GM12891 (cell line): ENCODE measurements around the gene ADGRL3.

Experiments
- PAX5 ChIP-seq: IDR thresholded peaks from 2 replicates; pipeline ENCODE4 v1.6.1; 2011; ENCODE audit warnings: low read length, moderate library complexity, mild to moderate bottlenecking; ENCODE audit not compliant: insufficient read depth, severe bottlenecking
- POLR2A ChIP-seq: IDR thresholded peaks from 2 replicates; pipeline ENCODE4 v1.6.1; 2011; ENCODE audit warnings: low read depth, low read length, control low read depth
- POLR2AphosphoS5 ChIP-seq: IDR thresholded peaks from 2 replicates; pipeline ENCODE4 v1.6.1; 2011; ENCODE audit warnings: low read depth, low read length, control low read depth
- POU2F2 ChIP-seq: IDR thresholded peaks from 2 replicates; pipeline ENCODE4 v1.6.1; 2011; ENCODE audit warnings: low read depth, mild to moderate bottlenecking, control low read depth, low read length, moderate library complexity
- SPI1 ChIP-seq: IDR thresholded peaks from 2 replicates; pipeline ENCODE4 v1.6.1; 2011; ENCODE audit warnings: low read depth, low read length, control low read depth
- TAF1 ChIP-seq: IDR thresholded peaks from 2 replicates; pipeline ENCODE4 v1.6.1; 2011; ENCODE audit warnings: low read depth, low read length, control low read depth

DNA sequence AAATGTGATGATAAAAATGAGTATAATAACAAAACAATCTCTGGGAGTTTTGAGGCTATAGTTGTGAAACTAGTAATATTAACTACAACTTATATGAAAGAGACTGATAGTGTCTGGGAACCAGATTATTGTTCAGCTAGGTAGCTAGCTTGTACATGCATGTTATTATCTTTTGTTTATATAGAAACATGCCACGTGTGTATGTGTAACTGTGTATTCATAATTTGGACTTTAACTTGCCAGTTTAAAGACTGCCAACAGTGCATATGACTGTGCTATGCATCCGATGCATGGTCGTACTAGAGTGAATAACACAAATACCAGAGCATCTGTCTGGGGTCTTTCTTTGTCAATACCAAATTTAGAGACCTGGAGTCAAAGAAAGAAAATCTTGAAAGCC, 92.2 kb downstream of the ADGRL3 start:
- no peak for TF ChIP-seq POLR2AphosphoS5
- TF ChIP-seq POLR2A: no peak
- TF ChIP-seq POU2F2: no peak
- no peak for TF ChIP-seq TAF1
- TF ChIP-seq SPI1: no peak
- no peak for TF ChIP-seq PAX5
